Subcutaneous abdominal adipose tissue (tissue), 5 donors: ENCODE measurements around the gene IL5.
"Not testable (repeated sequence)": the region's sequence is repeated elsewhere in the genome, so short reads cannot be mapped to it uniquely, and the experiment has no call there.

ENCODE experiments used
- H3K27ac ChIP-seq: one replicate; pipeline ENCODE4 v1.7.0; 2013; ENCODE audit warnings: low read depth, mild to moderate bottlenecking, inconsistent platforms, low read length, moderate library complexity
- H3K27me3 ChIP-seq, 5 donors: one replicate each; pipeline ENCODE4 v1.7.0; 2013; ENCODE audit warnings: low read length in 5 of 5, inconsistent platforms in 1 of 5; ENCODE audit not compliant: control insufficient read depth in 5 of 5, insufficient read depth in 4 of 5
- H3K36me3 ChIP-seq, 5 donors: one replicate each; pipeline ENCODE4 v1.7.0; 2013; ENCODE audit warnings: low read length in 5 of 5; ENCODE audit not compliant: control insufficient read depth in 5 of 5, insufficient read depth in 5 of 5
- H3K4me1 ChIP-seq, 5 donors: one replicate each; pipeline ENCODE4 v1.7.0; 2013; ENCODE audit warnings: low read length in 5 of 5, mild to moderate bottlenecking in 3 of 5, moderate library complexity in 1 of 5; ENCODE audit not compliant: control insufficient read depth in 5 of 5, insufficient read depth in 5 of 5
- H3K4me3 ChIP-seq, 5 donors: one replicate each; pipeline ENCODE4 v1.7.0; 2013; ENCODE audit warnings: low read length in 5 of 5, low read depth in 1 of 5
- H3K9ac ChIP-seq, 5 donors: one replicate each; pipeline ENCODE4 v1.7.0; 2013; ENCODE audit warnings: low read length in 5 of 5, mild to moderate bottlenecking in 4 of 5, moderate library complexity in 3 of 5
- H3K9me3 ChIP-seq, 5 donors: one replicate each; pipeline ENCODE4 v1.7.0; 2013; ENCODE audit warnings: low read length in 5 of 5; ENCODE audit not compliant: control insufficient read depth in 5 of 5
- donor health status: healthy.
- donor health status: healthy.
- donor health status: healthy.
- donor health status: healthy.
- donor health status: healthy.

The IL5 gene

DNA sequence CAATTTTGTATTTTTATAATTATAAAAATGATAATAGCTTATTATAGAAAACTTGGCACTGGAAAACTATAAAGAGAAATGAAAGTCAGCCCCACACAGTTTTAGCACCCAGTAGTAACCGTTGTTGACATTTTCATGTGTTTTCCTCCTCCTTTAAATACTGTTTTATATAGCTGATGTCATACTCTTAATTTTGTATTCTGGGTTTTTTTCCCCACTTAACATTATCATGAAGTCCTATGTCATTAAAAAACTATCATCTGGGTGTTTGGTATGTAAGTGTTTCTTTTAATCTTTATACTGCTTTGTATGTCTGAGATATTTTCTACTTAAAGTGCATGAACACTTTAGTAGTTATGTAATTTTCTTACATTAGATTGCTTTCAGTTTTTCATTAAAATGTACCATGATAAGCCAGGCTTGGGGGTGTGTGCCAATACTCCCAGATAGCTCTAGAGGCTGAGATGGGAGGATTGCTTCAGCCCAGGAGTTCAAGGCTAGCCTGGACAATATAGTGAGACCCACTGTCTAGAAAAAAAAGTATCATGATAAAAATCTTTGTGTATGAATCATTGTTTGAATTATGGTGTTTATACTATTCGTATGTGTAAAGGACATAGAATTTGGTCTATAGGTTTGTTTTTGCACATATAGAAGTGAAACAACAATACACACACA lies 16.2 kb upstream of the IL5 start:
- Histone ChIP-seq H3K9me3 (peaks cover 0 to 5% (median 3%) of the 10 kb centered on the region in 5 donors), H3K27me3 (no peaks in the 10 kb centered on the region), H3K27ac (no peak overlapping the region), H3K36me3 (peaks cover 9 to 32% (median 16%) of the 10 kb centered on the region in 5 donors), H3K9ac (no peak overlapping the region), H3K4me1 (peaks cover 0 to 26% (median 19%) of the 10 kb centered on the region in 5 donors), H3K4me3 (no peak overlapping the region)

DNA sequence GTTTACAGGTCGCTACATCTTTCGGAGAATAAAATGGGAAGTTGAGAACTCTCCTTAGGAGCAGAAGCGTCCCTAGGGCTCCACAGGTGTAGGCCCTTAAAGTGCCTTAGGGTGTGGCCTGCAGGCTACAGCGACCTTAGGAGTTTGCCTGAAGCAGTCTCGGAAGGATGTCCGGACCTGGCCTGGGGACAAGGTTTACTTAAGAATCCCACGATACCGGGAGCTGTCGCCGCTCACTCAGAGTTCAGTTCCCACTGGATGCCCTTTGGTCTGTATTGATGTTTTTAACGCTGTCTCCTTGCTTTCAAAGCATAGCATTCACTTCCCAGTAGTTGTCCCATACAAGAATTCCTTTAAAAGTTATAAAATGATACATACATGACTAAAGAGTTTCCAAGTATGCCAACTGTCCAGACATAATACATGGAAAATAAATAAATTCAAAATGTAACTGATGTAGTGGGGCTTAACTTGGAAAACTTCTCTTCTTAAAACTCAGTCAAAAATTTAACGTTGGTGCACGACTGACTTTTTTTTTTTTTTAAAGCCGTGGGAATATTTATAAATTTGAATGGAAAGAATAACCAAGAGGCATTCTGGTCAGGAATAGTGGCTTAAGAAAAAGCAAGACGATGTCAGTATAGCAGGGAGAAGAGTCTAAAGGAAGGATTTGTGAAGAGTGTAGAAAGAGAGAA lies 14.3 kb upstream of the IL5 start:
- Histone ChIP-seq H3K27ac (peak overlapping the region; percentile 83), H3K9ac (peak overlapping the region; percentile 74 to 96 (median 87)), H3K27me3 (no peaks in the 10 kb centered on the region), H3K36me3 (peaks cover 4 to 16% (median 9%) of the 10 kb centered on the region in 5 donors), H3K9me3 (peaks cover 0 to 3% (median 0%) of the 10 kb centered on the region in 5 donors), H3K4me3 (peak overlapping the region; percentile 83 to 92 (median 85)), H3K4me1 (peaks cover 0 to 26% (median 19%) of the 10 kb centered on the region in 5 donors)

DNA sequence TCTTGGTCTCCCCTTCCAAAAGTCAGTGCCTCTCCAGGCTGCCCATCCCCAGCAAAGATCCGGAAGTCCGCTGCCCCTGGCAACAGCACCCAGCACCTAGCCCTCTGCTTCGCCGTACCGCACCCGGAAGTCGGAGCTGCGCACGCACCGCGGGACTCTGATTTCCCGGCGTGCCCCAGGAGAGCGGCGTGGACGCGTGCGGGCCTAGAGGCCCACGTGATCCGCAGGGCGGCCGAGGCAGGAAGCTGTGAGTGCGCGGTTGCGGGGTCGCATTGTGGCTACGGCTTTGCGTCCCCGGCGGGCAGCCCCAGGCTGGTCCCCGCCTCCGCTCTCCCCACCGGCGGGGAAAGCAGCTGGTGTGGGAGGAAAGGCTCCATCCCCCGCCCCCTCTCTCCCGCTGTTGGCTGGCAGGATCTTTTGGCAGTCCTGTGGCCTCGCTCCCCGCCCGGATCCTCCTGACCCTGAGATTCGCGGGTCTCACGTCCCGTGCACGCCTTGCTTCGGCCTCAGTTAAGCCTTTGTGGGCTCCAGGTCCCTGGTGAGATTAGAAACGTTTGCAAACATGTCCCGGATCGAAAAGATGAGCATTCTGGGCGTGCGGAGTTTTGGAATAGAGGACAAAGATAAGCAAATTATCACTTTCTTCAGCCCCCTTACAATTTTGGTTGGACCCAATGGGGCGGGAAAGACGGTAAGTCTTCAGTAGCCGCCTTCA lies 13.6 kb upstream of the IL5 start, which contains the start of gene RAD50:
TSS of gene RAD50 (plus strand) at position 215 of the 715 bp plus-strand sequence. CDS start at position 563, 348 bp downstream.
- Histone ChIP-seq H3K36me3 (peaks cover 4 to 14% (median 9%) of the 10 kb centered on the region in 5 donors), H3K9me3 (peaks cover 0 to 3% (median 0%) of the 10 kb centered on the region in 5 donors), H3K4me3 (peak within 1 kb of the TSS; percentile 83 to 92 (median 85)), H3K4me1 (peaks cover 0 to 26% (median 19%) of the 10 kb centered on the region in 5 donors), H3K9ac (peak within 1 kb of the TSS; percentile 74 to 96 (median 87)), H3K27ac (peak within 1 kb of the TSS; percentile 83), H3K27me3 (no peaks in the 10 kb centered on the region)

DNA sequence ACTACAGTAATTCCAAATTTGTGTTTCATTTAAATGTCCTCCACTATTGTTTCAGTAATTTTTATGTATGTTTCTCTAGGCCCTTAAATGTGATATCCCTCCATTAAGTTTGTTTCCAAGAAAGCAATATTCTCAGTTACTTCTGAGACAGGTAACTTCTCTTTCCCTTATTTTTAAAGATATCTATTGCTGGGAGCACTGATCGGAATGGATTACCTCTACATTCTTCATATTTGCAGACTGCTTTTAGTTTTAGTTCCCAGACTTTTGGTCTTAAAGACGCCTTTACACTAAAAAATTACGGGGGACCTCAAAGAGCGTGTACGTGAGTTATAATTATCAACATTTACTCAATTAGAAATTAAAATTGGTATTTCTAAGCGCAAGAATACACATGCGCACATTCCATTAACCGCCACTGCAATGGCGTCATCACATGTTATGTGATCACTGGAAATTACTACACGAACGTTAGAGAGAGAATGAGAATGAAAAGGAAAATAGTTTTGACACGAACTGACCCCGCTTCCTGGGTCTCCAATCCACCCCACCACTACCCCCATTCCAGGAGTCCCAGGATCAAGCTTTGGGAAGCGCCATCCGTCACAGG lies 12.9 kb upstream of the IL5 start:
- Histone ChIP-seq H3K27me3 (no peaks in the 10 kb centered on the region), H3K27ac (peak overlapping the region; percentile 83), H3K4me1 (peaks cover 0 to 26% (median 19%) of the 10 kb centered on the region in 5 donors), H3K36me3 (peaks cover 0 to 12% (median 5%) of the 10 kb centered on the region in 5 donors), H3K9ac (peak overlapping the region; percentile 52 to 91 (median 83)), H3K4me3 (peak overlapping the region; percentile 76 to 88 (median 84)), H3K9me3 (peaks cover 0 to 3% (median 0%) of the 10 kb centered on the region in 5 donors)

DNA sequence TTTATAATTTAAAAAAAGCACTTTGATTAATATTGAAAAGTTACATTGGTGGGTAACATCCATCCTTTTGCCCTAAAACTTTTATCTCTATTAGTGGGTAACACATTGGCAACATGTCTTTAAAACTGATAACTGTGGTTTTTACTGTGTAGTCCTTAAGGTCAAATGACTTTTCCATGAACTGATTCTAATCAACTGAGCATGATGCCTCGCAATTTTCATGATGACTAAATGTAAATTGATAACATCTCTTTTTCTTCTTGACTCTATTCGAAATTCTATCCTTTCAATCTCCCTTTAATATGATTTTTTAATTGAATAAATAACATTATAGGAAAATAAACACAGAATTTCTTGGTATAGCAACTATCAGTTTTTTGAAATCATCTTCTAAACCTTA lies 6.3 kb upstream of the IL5 start:
- no peaks in the 10 kb centered on the region for H3K27me3 ChIP-seq
- no peaks in the 10 kb centered on the region for H3K4me1 ChIP-seq
- no peak overlapping the region for H3K9ac ChIP-seq
- H3K27ac ChIP-seq = no peak overlapping the region
- H3K4me3 ChIP-seq = no peak overlapping the region
- no peaks in the 10 kb centered on the region for H3K36me3 ChIP-seq
- H3K9me3 ChIP-seq = peaks cover 0 to 1% (median 0%) of the 10 kb centered on the region in 5 donors

DNA sequence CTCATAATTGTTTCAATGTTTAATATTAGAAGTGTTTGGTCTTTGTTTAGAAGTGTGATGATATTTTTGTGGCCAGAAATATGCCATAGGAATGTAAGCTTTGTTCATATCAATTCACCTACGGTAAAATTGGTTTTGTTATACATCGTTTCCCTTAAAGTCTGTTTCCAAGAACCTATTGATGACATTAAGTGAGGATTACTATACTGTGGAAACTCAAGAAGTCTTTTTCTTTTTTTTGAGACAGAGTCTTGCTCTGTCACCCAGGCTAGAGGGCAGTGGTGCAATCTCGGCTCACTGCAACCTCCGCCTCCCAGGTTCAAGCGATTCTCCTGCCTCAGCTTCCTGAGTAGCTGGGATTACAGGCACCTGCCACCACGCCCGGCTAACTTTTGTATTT lies 5.5 kb upstream of the IL5 start:
- not testable (repeated sequence) for H3K27ac ChIP-seq, H3K27me3 ChIP-seq, H3K4me1 ChIP-seq, H3K4me3 ChIP-seq, H3K9ac ChIP-seq, H3K36me3 ChIP-seq, H3K9me3 ChIP-seq

DNA sequence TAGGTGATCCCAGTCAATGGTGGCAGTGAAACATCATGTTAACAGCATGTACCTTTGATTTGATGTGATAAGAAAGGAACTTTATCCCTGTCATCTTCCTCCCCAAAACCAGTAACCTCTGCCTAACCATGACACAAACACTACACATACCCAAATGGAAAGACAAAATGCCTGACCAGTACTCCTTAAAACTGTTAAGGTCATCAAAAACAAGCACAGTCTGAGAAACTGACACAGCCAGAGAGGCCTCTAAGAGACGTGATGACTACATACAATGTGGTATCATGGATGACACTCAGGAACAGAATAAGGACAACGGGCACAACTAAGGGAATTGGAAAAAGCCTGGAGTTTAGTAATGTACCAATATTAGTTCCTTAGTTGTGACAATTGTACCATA lies 3.9 kb upstream of the IL5 start:
- Histone ChIP-seq H3K27me3 (no peaks in the 10 kb centered on the region), H3K27ac (no peak overlapping the region), H3K9ac (no peak overlapping the region), H3K36me3 (no peaks in the 10 kb centered on the region), H3K4me1 (no peaks in the 10 kb centered on the region), H3K4me3 (no peak overlapping the region), H3K9me3 (no peaks in the 10 kb centered on the region)

DNA sequence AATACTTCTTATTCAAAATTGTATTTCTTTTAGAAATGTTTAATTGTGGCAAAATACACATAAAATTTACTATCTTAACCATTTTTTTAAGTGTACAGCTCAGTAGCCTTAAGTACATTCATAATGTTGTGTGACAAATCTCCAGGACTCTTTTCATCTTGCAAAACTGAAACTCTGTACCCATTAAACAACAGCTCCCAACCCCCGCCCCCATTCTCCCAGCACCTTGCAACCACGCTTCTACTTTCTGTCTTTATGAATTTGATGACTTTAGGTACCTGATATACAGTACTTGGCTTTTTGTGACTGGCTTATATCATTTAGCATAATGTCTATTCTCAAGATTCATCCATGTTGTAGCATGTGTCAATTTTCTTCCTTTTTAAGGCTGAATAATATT lies 2.8 kb upstream of the IL5 start:
- H3K4me3 ChIP-seq = no peak overlapping the region
- no peak overlapping the region for H3K27ac ChIP-seq
- H3K9ac ChIP-seq = no peak overlapping the region
- H3K36me3 ChIP-seq = no peaks in the 10 kb centered on the region
- no peaks in the 10 kb centered on the region for H3K4me1 ChIP-seq
- H3K27me3 ChIP-seq = no peaks in the 10 kb centered on the region
- H3K9me3 ChIP-seq = no peaks in the 10 kb centered on the region

DNA sequence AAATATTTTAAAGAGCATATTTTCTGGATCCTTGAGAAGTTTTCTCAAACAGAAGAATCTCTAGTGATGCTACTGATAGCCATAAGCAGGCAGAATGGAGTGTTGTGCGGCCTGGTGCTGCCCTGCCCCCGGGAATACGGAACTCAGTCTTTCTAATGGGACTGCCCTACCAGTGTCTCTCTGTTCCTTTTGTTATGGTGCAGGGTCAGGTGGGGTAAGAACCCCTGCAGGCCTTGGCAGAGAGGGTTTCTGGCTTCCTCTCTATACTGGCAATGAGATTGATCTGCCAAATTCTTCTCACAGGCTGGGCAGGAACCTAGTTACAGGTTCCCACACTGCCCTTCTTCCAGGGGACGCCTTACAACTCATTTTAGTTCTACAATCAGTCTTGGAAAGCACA lies 2.6 kb downstream of the IL5 start:
- Histone ChIP-seq H3K4me3 (no peak overlapping the region), H3K27me3 (no peaks in the 10 kb centered on the region), H3K36me3 (no peaks in the 10 kb centered on the region), H3K27ac (no peak overlapping the region), H3K4me1 (no peaks in the 10 kb centered on the region), H3K9ac (no peak overlapping the region), H3K9me3 (no peaks in the 10 kb centered on the region)
